GM12878 (cell line): Measurements from ENCODE around the gene SMAD9.

Experiments used
- BACH1 ChIP-seq: fragments of 450-650 bp; IDR thresholded peaks from 2 replicates; pipeline ENCODE4 v1.6.1; 2017; ENCODE audit warnings: mild to moderate bottlenecking, borderline replicate concordance
- EED ChIP-seq: sonication (generic); IDR thresholded peaks from 2 replicates; pipeline ENCODE4 v1.6.1; 2016; ENCODE audit warnings: antibody characterized with exemption, low read depth
- ESRRA ChIP-seq: IDR thresholded peaks from 2 replicates; pipeline ENCODE4 v1.6.1; 2012; ENCODE audit warnings: mild to moderate bottlenecking, low read length, improper control_type of control experiment
- ETV6 ChIP-seq, 2 experiments: fragments of 450-650 bp in 1 of 2; IDR thresholded peaks in 1 of 2; conservative IDR thresholded peaks in 1 of 2; 2 replicates each; pipeline ENCODE4 v1.6.1; 2014; ENCODE audit warnings: antibody characterized with exemption in 1 of 2, borderline replicate concordance in 1 of 2, low read depth in 1 of 2, mild to moderate bottlenecking in 1 of 2, moderate library complexity in 1 of 2
- HDGF ChIP-seq: fragments of 450-650 bp; IDR thresholded peaks from 2 replicates; pipeline ENCODE4 v1.6.1; 2016; ENCODE audit warnings: antibody characterized with exemption
- JUND ChIP-seq: IDR thresholded peaks from 2 replicates; pipeline ENCODE4 v1.6.1; 2012; ENCODE audit warnings: low read depth, mild to moderate bottlenecking, low read length, improper control_type of control experiment, moderate library complexity
- KDM1A ChIP-seq: fragments of 200-600 bp; sonication (generic); IDR thresholded peaks from 2 replicates; pipeline ENCODE4 v1.6.1; 2016; ENCODE audit warnings: borderline replicate concordance
- NFIC ChIP-seq: IDR thresholded peaks from 2 replicates; pipeline ENCODE4 v1.6.1; 2012; ENCODE audit warnings: low read depth, mild to moderate bottlenecking, inconsistent platforms, low read length, moderate library complexity
- POLR2A ChIP-seq: IDR thresholded peaks from 2 replicates; pipeline ENCODE4 v1.6.1; 2011; ENCODE audit warnings: low read depth, mild to moderate bottlenecking, low read length
- SREBF1 ChIP-seq: IDR thresholded peaks from 2 replicates; pipeline ENCODE4 v1.6.1; 2012; ENCODE audit warnings: mild to moderate bottlenecking, low read length
- ZZZ3 ChIP-seq: IDR thresholded peaks from 2 replicates; pipeline ENCODE4 v1.6.1; 2011; ENCODE audit warnings: low read depth; ENCODE audit not compliant: control insufficient read depth, insufficient read length
- TF ChIP-seq, protein P1 (sequence below), 3 experiments: IDR thresholded peaks in 2 of 3; conservative IDR thresholded peaks in 1 of 3; 2 replicates each; pipeline ENCODE4 v1.5.1; 2011; ENCODE audit warnings: low read depth in 3 of 3, low read length in 3 of 3, mild to moderate bottlenecking in 3 of 3, control low read depth in 2 of 3, moderate library complexity in 2 of 3, inconsistent platforms in 1 of 3, mixed read lengths in 1 of 3; ENCODE audit not compliant: control insufficient read depth in 2 of 3, insufficient read depth in 1 of 3; ENCODE audit errors: extremely low read depth in 1 of 3
- TF ChIP-seq, protein P2 (sequence below): IDR thresholded peaks from 2 replicates; pipeline ENCODE4 v1.6.1; 2012; ENCODE audit warnings: low read depth, low read length, improper control_type of control experiment

DNA sequence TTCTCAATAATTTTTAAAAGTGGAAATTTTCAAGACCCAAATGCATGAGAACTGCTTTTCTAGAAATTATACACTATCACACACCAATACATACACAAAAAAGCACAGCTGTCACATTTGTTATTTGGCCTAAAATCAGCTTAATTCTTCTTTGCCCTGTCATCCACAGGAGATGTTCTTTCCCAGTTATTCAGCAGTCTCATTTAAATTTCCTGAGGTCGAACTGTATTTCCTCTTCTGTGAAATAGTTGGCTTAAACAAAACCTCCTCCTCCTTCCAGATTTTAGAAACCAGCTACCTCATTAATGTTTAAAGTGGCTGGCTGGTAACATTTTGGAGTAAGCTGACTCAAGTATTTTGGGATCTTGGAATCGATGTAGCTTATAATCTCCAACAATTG is 39.1 kb downstream of the SMAD9 start:
- TF ChIP-seq, protein P1, sequence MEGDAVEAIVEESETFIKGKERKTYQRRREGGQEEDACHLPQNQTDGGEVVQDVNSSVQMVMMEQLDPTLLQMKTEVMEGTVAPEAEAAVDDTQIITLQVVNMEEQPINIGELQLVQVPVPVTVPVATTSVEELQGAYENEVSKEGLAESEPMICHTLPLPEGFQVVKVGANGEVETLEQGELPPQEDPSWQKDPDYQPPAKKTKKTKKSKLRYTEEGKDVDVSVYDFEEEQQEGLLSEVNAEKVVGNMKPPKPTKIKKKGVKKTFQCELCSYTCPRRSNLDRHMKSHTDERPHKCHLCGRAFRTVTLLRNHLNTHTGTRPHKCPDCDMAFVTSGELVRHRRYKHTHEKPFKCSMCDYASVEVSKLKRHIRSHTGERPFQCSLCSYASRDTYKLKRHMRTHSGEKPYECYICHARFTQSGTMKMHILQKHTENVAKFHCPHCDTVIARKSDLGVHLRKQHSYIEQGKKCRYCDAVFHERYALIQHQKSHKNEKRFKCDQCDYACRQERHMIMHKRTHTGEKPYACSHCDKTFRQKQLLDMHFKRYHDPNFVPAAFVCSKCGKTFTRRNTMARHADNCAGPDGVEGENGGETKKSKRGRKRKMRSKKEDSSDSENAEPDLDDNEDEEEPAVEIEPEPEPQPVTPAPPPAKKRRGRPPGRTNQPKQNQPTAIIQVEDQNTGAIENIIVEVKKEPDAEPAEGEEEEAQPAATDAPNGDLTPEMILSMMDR (IDR thresholded peaks at IDR 0.05 in 2 of 3, conservative IDR thresholded peaks at IDR 0.05 in 1 of 3; ENCODE audit: control insufficient read depth in 2 of 3, extremely low read depth in 1 of 3, insufficient read depth in 1 of 3, low read depth in 3 of 3, low read length in 3 of 3) = no peak
- TF ChIP-seq NFIC = no peak
- TF ChIP-seq EED = no peak
- no peak for TF ChIP-seq ZZZ3
- no peak for TF ChIP-seq KDM1A
- TF ChIP-seq POLR2A = no peak
- TF ChIP-seq ETV6 (conservative IDR thresholded peaks at IDR 0.05 in 1 of 2, IDR thresholded peaks at IDR 0.05 in 1 of 2; ENCODE audit: borderline replicate concordance in 1 of 2, low read depth in 1 of 2) = no peak
- no peak for TF ChIP-seq JUND
- no peak for TF ChIP-seq HDGF
- TF ChIP-seq ESRRA = no peak
- TF ChIP-seq SREBF1 = no peak
- no peak for TF ChIP-seq BACH1
- TF ChIP-seq, protein P2, sequence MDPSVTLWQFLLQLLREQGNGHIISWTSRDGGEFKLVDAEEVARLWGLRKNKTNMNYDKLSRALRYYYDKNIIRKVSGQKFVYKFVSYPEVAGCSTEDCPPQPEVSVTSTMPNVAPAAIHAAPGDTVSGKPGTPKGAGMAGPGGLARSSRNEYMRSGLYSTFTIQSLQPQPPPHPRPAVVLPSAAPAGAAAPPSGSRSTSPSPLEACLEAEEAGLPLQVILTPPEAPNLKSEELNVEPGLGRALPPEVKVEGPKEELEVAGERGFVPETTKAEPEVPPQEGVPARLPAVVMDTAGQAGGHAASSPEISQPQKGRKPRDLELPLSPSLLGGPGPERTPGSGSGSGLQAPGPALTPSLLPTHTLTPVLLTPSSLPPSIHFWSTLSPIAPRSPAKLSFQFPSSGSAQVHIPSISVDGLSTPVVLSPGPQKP = no peak
